Neutrophil (primary cell): Measurements from ENCODE around the gene WDSUB1.

ENCODE experiments used
- H3K27ac ChIP-seq: fragments of 200-600 bp; sonication (generic); 2 replicates; pipeline ENCODE4 v1.5.1; 2016; ENCODE audit warnings: mild to moderate bottlenecking, moderate library complexity
- H3K27me3 ChIP-seq: fragments of 200-600 bp; sonication (generic); 2 replicates; pipeline ENCODE4 v1.6.0; 2016; ENCODE audit warnings: mild to moderate bottlenecking
- H3K36me3 ChIP-seq: fragments of 200-600 bp; sonication (generic); 2 replicates; pipeline ENCODE4 v1.5.1; 2017
- H3K4me1 ChIP-seq, 2 experiments: fragments of 200-600 bp in 1 of 2; sonication (generic) in 1 of 2; 1 replicate in 1 of 2; 2 replicates in 1 of 2; pipeline versions ENCODE4 v1.5.1 to v1.6.1; 2013 to 2016; ENCODE audit warnings: low read depth in 1 of 2, low read length in 1 of 2, mild to moderate bottlenecking in 1 of 2, moderate library complexity in 1 of 2; ENCODE audit not compliant: control insufficient read depth in 1 of 2, insufficient read depth in 1 of 2
- H3K4me3 ChIP-seq, 2 experiments: fragments of 200-600 bp in 1 of 2; sonication (generic) in 1 of 2; 1 replicate in 1 of 2; 2 replicates in 1 of 2; pipeline ENCODE4 v1.5.1; 2013 to 2016; ENCODE audit warnings: low read depth in 1 of 2, low read length in 1 of 2, mild to moderate bottlenecking in 1 of 2, moderate library complexity in 1 of 2
- H3K9me3 ChIP-seq: fragments of 200-600 bp; sonication (generic); 2 replicates; pipeline ENCODE4 v1.5.1; 2016
- TF ChIP-seq, protein P1 (sequence below): fragments of 200-600 bp; sonication (generic); IDR thresholded peaks from 2 replicates; pipeline ENCODE4 v1.5.1; 2016; ENCODE audit warnings: antibody characterized with exemption

Gene WDSUB1

DNA sequence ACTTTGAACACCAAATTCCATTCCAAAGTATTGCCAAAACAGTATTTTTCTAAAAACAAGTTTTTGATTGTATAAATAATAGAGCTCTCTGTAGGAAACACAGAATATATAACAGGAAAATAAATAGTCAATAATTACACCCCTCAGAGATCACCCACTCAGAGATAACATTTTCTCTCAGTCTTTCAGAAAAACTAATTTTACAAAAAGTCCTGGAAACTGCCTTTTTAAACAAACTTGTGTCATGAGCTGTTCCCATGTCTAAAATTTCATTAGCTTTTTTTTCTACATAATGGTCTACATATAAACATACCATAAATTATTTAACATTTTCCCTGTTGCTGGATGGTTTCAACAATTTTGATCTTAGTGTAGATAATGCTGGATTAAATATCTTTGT, 1.2 kb upstream of the WDSUB1 start:
- H3K36me3 ChIP-seq, result no peaks in the 10 kb centered on the region
- H3K4me3 ChIP-seq, result peak overlapping the region in 1 of 2 experiments; percentile 69
- no peak overlapping the region for H3K27ac ChIP-seq
- H3K27me3 ChIP-seq, result no peaks in the 10 kb centered on the region
- TF ChIP-seq, protein P1, sequence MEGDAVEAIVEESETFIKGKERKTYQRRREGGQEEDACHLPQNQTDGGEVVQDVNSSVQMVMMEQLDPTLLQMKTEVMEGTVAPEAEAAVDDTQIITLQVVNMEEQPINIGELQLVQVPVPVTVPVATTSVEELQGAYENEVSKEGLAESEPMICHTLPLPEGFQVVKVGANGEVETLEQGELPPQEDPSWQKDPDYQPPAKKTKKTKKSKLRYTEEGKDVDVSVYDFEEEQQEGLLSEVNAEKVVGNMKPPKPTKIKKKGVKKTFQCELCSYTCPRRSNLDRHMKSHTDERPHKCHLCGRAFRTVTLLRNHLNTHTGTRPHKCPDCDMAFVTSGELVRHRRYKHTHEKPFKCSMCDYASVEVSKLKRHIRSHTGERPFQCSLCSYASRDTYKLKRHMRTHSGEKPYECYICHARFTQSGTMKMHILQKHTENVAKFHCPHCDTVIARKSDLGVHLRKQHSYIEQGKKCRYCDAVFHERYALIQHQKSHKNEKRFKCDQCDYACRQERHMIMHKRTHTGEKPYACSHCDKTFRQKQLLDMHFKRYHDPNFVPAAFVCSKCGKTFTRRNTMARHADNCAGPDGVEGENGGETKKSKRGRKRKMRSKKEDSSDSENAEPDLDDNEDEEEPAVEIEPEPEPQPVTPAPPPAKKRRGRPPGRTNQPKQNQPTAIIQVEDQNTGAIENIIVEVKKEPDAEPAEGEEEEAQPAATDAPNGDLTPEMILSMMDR, result no peak
- no peaks in the 10 kb centered on the region for H3K9me3 ChIP-seq
- H3K4me1 ChIP-seq, result peaks cover 24 to 25% of the 10 kb centered on the region in 2 experiments

DNA sequence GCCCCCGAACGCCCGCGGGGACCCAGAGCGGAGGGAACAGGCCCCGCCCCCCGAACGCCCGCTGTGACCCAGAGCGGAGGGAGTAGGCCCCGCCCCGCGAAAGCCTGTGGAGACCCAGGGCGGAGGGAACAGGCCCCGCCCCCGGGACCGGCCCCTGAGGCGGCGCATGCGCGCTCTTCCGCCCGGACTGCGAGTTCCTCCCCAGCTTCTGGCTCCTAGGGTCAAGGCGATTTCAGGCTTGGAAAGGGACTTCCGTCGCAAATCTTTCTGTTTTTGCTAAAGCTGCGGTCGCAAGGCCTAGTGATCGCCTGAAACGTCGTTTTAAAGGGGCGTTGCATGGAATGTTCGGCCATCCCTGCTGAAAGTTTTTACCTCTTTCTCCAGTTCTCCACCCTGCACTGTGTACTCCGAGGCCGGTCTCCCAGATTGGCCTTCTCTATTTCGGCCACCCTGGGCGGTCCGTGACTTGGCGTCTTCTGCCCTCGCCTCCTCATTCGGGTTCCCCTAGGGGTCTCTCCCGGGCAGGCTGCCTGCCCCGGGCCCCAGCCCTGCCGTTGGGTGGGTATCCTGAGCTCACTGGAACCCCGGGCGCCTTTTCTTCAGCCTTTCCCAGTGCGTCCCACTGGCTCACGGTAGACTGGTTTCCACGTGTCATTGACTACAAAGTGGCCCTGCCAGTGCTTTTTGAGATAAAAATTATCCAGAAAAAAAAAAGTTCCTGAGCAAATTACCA, 372 bp upstream of the WDSUB1 start:
- Histone ChIP-seq H3K36me3 (no peaks in the 10 kb centered on the region), H3K4me3 (peak overlapping the region; percentile 69 to 71), H3K27ac (peak overlapping the region; percentile 82), H3K4me1 (peaks cover 24 to 25% of the 10 kb centered on the region in 2 experiments), H3K27me3 (no peaks in the 10 kb centered on the region), H3K9me3 (no peaks in the 10 kb centered on the region)
- TF ChIP-seq, protein P1, result no peak

DNA sequence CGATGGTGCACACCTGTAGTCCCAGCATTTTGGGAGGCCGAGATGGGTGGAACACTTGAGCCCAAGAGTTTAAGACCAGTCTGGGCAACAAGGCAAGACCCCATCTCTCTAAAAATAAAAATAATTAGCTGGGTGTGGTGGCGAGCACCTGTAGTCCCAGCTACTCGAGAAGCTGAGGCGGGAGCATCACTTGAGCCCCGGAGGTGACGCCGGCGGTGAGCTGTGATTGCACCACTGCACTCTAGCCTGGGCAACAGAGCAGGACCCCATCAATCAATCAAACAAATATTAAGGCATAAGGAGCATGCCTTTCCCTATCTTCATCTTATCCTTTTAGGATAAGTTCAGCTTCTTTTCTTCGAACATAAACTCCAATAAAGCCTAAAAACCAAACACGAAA, 1.1 kb downstream of the WDSUB1 start:
- Histone ChIP-seq H3K36me3 (no peaks in the 10 kb centered on the region), H3K27ac (no peak overlapping the region), H3K27me3 (no peaks in the 10 kb centered on the region), H3K9me3 (no peaks in the 10 kb centered on the region), H3K4me3 (peak overlapping the region; percentile 69 to 71), H3K4me1 (peaks cover 20 to 21% of the 10 kb centered on the region in 2 experiments)
- TF ChIP-seq, protein P1, result no peak

DNA sequence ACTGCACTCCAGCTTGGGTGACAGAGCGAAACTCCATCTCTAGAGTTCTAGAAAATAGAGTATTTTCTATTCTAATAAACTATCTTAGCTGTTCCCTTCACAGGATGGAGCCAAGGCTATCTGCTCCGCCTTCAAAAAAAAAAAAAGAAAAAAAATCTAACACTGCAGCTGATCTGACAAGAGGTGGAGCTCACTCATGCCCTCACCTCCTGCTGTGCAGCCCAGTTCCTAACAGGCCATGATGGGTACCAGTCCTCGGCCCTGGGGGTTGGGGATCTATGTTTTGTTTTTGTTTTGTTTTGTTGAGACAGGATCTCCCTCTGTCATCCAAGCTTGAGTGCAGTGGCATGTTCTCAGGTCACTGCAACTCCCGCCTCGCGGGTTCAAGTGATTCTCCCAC, 3.0 kb downstream of the WDSUB1 start:
- Histone ChIP-seq H3K9me3 (no peaks in the 10 kb centered on the region), H3K36me3 (no peaks in the 10 kb centered on the region), H3K27ac (no peak overlapping the region), H3K4me3 (no peak overlapping the region), H3K27me3 (no peaks in the 10 kb centered on the region), H3K4me1 (peaks cover 17% of the 10 kb centered on the region in 2 experiments)
- TF ChIP-seq, protein P1, result no peak

DNA sequence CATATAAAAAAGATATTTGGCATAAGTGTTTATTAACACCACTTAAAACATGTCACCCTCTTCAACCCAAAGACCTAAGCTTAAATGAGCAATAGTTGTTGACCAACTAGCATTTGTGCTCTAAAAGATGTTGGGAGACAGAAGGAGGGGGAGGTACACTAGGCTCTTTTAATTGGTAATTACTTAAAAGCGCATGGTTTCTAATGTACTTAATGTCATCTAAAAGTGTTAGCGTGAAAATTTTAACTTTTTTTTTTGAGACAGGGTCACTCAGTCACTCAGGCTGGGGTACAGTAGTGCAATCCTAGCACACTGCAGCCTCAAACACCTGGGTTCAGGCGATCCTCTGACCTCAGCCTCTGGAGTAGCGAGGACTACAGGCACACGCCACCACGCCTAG, 5.5 kb downstream of the WDSUB1 start:
- TF ChIP-seq, protein P1, result no peak
- H3K27me3 ChIP-seq, result no peaks in the 10 kb centered on the region
- H3K4me1 ChIP-seq, result peaks cover 5 to 6% of the 10 kb centered on the region in 2 experiments
- no peaks in the 10 kb centered on the region for H3K9me3 ChIP-seq
- no peaks in the 10 kb centered on the region for H3K36me3 ChIP-seq
- no peak overlapping the region for H3K4me3 ChIP-seq
- no peak overlapping the region for H3K27ac ChIP-seq
